ENCODE results near the gene YTHDC2. TPM values are rescaled to one million over a fixed set of nuclear protein-coding genes. Genes with fewer than 3 reads are reported as not detected.

The YTHDC2 gene
- total and polyA plus RNA-seq, 2 of the 13 experiments (the other 11 are each of a cell fraction or from before 2014, with no cell fraction given), result 6.7 to 17.8 TPM

DNA sequence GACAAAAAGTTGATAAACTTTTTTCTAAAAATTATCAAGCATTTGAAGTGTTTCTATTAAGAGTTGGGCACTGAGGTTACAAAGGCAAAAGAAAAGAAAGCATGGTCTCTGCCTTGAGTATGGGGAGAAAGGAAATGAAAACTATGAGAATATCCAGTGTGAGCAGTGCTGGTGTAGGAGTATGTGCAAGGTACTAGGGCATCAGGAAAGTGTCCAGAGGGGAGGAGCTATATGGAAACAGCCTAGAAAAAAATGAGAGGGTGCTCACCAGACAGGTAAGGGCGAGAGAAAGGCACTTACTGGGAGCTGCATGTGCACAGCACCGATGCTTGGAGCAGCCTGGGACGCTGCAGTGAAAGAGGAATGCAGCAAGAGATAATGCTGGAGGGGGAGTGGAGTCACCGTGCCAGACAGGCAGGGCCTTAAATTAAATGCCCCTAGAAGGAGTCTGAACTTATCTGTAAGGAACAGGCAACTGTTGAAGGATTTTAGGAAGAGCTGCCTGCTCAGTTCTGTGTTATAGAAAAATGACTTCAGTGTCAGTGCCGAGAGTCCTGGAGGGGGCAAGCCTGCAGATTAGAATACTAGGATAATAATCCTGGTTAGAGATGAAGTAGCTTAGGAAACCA lies 39.3 kb upstream of the YTHDC2 start:
- no peaks in the 10 kb centered on the region for H3K36me3 ChIP-seq (replicated peaks in 1 of 2; ENCODE audit: control insufficient read depth in 1 of 2, insufficient read depth in 2 of 2, low read length in 2 of 2)
- no peak for ATAC-seq
- no peak for DNase-seq (ENCODE audit: low spot score)
- no peak overlapping the region for H3K27ac ChIP-seq (ENCODE audit: extremely low read length, insufficient read depth, low read length)
- ChIA-PET POLR2A (no interaction called here), CTCF (ENCODE audit: low intra/inter-chr PET ratio, low total read pairs) (no interaction called here)
- H4K20me1 ChIP-seq (ENCODE audit: insufficient read depth, low read length), result no peaks in the 10 kb centered on the region
- no peak overlapping the region for H3K9ac ChIP-seq (ENCODE audit: insufficient read depth, low read depth, low read length)
- WGBS (ENCODE audit: low lambda C conversion rate), result 11% methylated on average over 5 of the region's 5 CpGs
- intact Hi-C loops (cut with micrococcal nuclease; ENCODE audit: unreplicated experiment), result no loop called here
- H2AFZ ChIP-seq (ENCODE audit: low read length), result no peak overlapping the region
- no peak for TF ChIP-seq MXD4 (CRISPR knock-in tag; IDR thresholded peaks at IDR 0.05)
- no peak for TF ChIP-seq NCOA5 (CRISPR knock-in tag; IDR thresholded peaks at IDR 0.05)
- no peak for TF ChIP-seq ZNF672 (CRISPR knock-in tag; IDR thresholded peaks at IDR 0.05)
- no peak for TF ChIP-seq MTF1 (CRISPR knock-in tag; IDR thresholded peaks at IDR 0.05)
- no peak for TF ChIP-seq PHF20 (CRISPR knock-in tag; IDR thresholded peaks at IDR 0.05)
- no peak for TF ChIP-seq HNF4G (IDR thresholded peaks at IDR 0.05; ENCODE audit: borderline replicate concordance, low read depth, low read length)
- TF ChIP-seq HNF4G (CRISPR knock-in tag; IDR thresholded peaks at IDR 0.05; ENCODE audit: borderline replicate concordance, low read depth), result no peak
- TF ChIP-seq FOSL1 (CRISPR knock-in tag; IDR thresholded peaks at IDR 0.05; ENCODE audit: borderline replicate concordance), result no peak
- no peak for TF ChIP-seq NONO (IDR thresholded peaks at IDR 0.05)
- TF ChIP-seq NONO (CRISPR knock-in tag; conservative IDR thresholded peaks at IDR 0.05), result no peak
- FAIRE-seq, result no peak
- no peak overlapping the region for H3K4me3 ChIP-seq (replicated peaks in 1 of 3; ENCODE audit: insufficient read depth in 1 of 3, low read depth in 2 of 3, low read length in 3 of 3)
- H3K79me2 ChIP-seq (ENCODE audit: insufficient read depth, low read length), result no peaks in the 10 kb centered on the region
- BruUV-seq (replicated peaks), result no TSS peak
- H3K27me3 ChIP-seq (ENCODE audit: control insufficient read depth in 1 of 2, insufficient read depth in 2 of 2, low read length in 2 of 2), result no peaks in the 10 kb centered on the region; a peak in 1 of 5 replicates
- no peaks in the 10 kb centered on the region for H3K4me1 ChIP-seq (ENCODE audit: insufficient read depth, low read length)
- H3K4me2 ChIP-seq (ENCODE audit: low read depth, low read length), result no peak overlapping the region
- H3K9me3 ChIP-seq (ENCODE audit: low read length), result no peaks in the 10 kb centered on the region
- in situ Hi-C loops (cut with HindIII; ENCODE audit: extremely low pct_ligation_motif_present, low pct_unique_long_range_greater_than_20kb), result no loop called here

DNA sequence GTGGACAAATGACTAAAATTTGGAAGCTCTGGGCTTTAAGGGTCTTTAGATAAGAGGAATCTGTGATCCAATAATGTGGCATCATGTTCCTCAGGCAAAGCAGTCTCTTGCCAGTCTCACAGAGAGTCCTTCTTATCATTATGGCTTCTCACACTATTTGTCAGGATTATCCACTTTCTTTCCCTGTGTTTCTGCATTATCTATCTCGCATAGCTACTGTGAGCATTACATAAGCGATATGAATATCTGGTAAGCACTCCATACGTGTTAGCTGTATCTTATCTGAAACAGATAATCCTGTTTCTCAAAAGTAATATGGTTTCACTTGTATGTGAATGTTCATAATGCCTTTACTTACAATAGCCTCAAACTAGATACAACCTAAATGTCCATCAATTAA lies 34.8 kb upstream of the YTHDC2 start:
- in situ Hi-C loops (cut with HindIII; ENCODE audit: extremely low pct_ligation_motif_present, low pct_unique_long_range_greater_than_20kb), result no loop called here
- ATAC-seq (no peak), FAIRE-seq (no peak), DNase-seq (ENCODE audit: low spot score) (no peak)
- WGBS (ENCODE audit: low lambda C conversion rate), result 14% methylated on average over 3 of the region's 3 CpGs
- no peak overlapping the region for H3K9ac ChIP-seq (ENCODE audit: insufficient read depth, low read depth, low read length)
- H3K27me3 ChIP-seq (ENCODE audit: control insufficient read depth in 1 of 2, insufficient read depth in 2 of 2, low read length in 2 of 2), result no peaks in the 10 kb centered on the region; a peak in 1 of 5 replicates
- intact Hi-C loops (cut with micrococcal nuclease; ENCODE audit: unreplicated experiment), result no loop called here
- no peak overlapping the region for H3K27ac ChIP-seq (ENCODE audit: extremely low read length, insufficient read depth, low read length)
- H2AFZ ChIP-seq (ENCODE audit: low read length), result no peak overlapping the region
- H3K4me3 ChIP-seq (replicated peaks in 1 of 3; ENCODE audit: insufficient read depth in 1 of 3, low read depth in 2 of 3, low read length in 3 of 3), result no peak overlapping the region
- ChIA-PET CTCF (ENCODE audit: low intra/inter-chr PET ratio, low total read pairs) (no interaction called here), POLR2A (no interaction called here)
- H3K79me2 ChIP-seq (ENCODE audit: insufficient read depth, low read length), result no peaks in the 10 kb centered on the region
- H3K36me3 ChIP-seq (replicated peaks in 1 of 2; ENCODE audit: control insufficient read depth in 1 of 2, insufficient read depth in 2 of 2, low read length in 2 of 2), result no peaks in the 10 kb centered on the region
- H4K20me1 ChIP-seq (ENCODE audit: insufficient read depth, low read length), result no peaks in the 10 kb centered on the region
- no peak overlapping the region for H3K4me2 ChIP-seq (ENCODE audit: low read depth, low read length)
- no peaks in the 10 kb centered on the region for H3K4me1 ChIP-seq (ENCODE audit: insufficient read depth, low read length)
- TF ChIP-seq CREM (IDR thresholded peaks at IDR 0.05) (no peak), CREM (CRISPR knock-in tag; IDR thresholded peaks at IDR 0.05) (no peak), ZNF629 (CRISPR knock-in tag; conservative IDR thresholded peaks at IDR 0.05) (no peak)
- TF ChIP-seq, protein P1, sequence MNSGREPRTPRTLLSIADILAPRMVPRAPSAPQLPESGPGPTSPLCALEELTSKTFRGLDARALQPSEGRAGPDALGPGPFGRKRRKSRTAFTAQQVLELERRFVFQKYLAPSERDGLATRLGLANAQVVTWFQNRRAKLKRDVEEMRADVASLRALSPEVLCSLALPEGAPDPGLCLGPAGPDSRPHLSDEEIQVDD (CRISPR knock-in tag; IDR thresholded peaks at IDR 0.05; ENCODE audit: borderline replicate concordance), result no peak
- BruUV-seq (replicated peaks), result no TSS peak
- H3K9me3 ChIP-seq (ENCODE audit: low read length), result no peaks in the 10 kb centered on the region

Measured in HepG2 (cell line).